Pancreas (tissue), 10 donors: ENCODE data around the gene FAM114A1. TPM values are rescaled to one million over a fixed set of nuclear protein-coding genes. Genes with fewer than 3 reads are reported as not detected.

Experiments used
- ATAC-seq, 4 donors: fragments of 200-7000 bp; cut with Tn5 transposase; one replicate each; pipeline versions ENCODE4 v1.8.0 to v1.9.1; 2020; ENCODE audit warnings: mild to moderate bottlenecking in 4 of 4, moderate library complexity in 4 of 4
- DNase-seq, 6 donors: peaks; one replicate each; pipeline ENCODE4 v3.0.0-alpha.2; 2020
- FAIRE-seq: peaks from 2 replicates; lab custom pipeline; 2012; peaks lifted over from hg19 to GRCh38; lab: Jason Lieb, UNC
- H3K27ac ChIP-seq, 4 donors: fragments of 200-600 bp; sonication (generic); 1 replicate in 3 of 4; 2 replicates in 1 of 4; pipeline versions ENCODE4 v1.5.0 to v1.8.0; 2020
- H3K27me3 ChIP-seq, 4 donors: fragments of 200-600 bp; one replicate each; pipeline ENCODE4 v1.8.0; 2021
- H3K36me3 ChIP-seq, 3 donors: fragments of 200-600 bp; sonication (generic) in 1 of 3; one replicate each; pipeline versions ENCODE4 v1.5.0 to v1.8.0; 2020 to 2021
- H3K4me1 ChIP-seq, 3 donors: fragments of 200-600 bp; one replicate each; pipeline ENCODE4 v1.8.0; 2021
- H3K4me3 ChIP-seq, 4 donors: fragments of 200-600 bp; sonication (generic) in 2 of 4; one replicate each; pipeline versions ENCODE4 v1.5.0 to v1.8.0; 2020 to 2021
- H3K9me3 ChIP-seq, 4 donors: fragments of 200-600 bp; one replicate each; pipeline ENCODE4 v1.8.0; 2021
- CTCF ChIP-seq, 4 donors: fragments of 200-600 bp; sonication (generic) in 3 of 4; IDR thresholded peaks; one replicate each; pipeline versions ENCODE4 v1.5.0 to v1.8.0; 2021; ENCODE audit warnings: antibody characterized with exemption in 4 of 4
- WGBS, 2 donors: extraction: QIAGEN DNeasy Blood & Tissue Kit; methylation state at CpG; one replicate each; pipeline ENCODE4 v1.1.7; 2013; 5-methylcytosine and 5-hydroxymethylcytosine counted together
- intact Hi-C, 3 donors: fragments of 100-400 bp; cut with DNase I; formaldehyde crosslinking; loops; one replicate each; pipeline versions ENCODE4 v1.11.1 to v1.14.2; 2022
- polyA plus RNA-seq, 2 donors: library from polyadenylated mRNA; stranded (reverse); fragments of 200-250 nt; gene quantifications; one replicate each; pipeline ENCODE4 v1.2.3, GENCODE V29; 2013
- total RNA-seq, 6 donors: library from RNA; stranded (reverse); fragmentation: NEBNext Ultra II Directional in 4 of 6; extraction: Animal tissue kit (Norgen Biotek cat#: 25700) in 4 of 6; gene quantifications; one replicate each; pipeline versions ENCODE4 v1.2.1 to v1.2.4, GENCODE V29; 2021 to 2023
- donor health status: healthy with polysubstance abuse.
- donor health status: DM: no; HTN: no; CAD: no; lungs with moderate emphysema.
- donor health status: DM: no; HTN: no; CAD: no.
- donor health status: control.
- donor health status: control.
- donor health status: Bipolar disorder and iron deficiency.
- donor health status: DM: yes; HTN: yes; CAD: no.
- donor health status: DM: no; HTN: no; CAD: no.
- donor health status: DM: no; HTN: no; CAD: no.
- donor health status: DM: yes; HTN: yes; CAD: no.

Gene FAM114A1
- total and polyA plus RNA-seq, 8 donors = 8.0 to 42.8 (median 20.3) TPM

GRCh38 chr4:38832206-38832605, 35.4 kb upstream of the FAM114A1 start:
- ATAC-seq (no peak), DNase-seq (no peak), FAIRE-seq (no peak)
- TF ChIP-seq CTCF (IDR thresholded peaks at IDR 0.05) = no peak
- Histone ChIP-seq H3K9me3 (no peaks in the 10 kb centered on the region), H3K4me3 (no peak overlapping the region), H3K36me3 (no peaks in the 10 kb centered on the region), H3K27me3 (no peaks in the 10 kb centered on the region), H3K4me1 (peaks cover 0 to 6% (median 0%) of the 10 kb centered on the region in 3 donors), H3K27ac (no peak overlapping the region)
- intact Hi-C loops = no loop called here
- 95 to 98% methylated on average over 1 of the region's 1 CpG for WGBS, 2 donors

GRCh38 chr4:38832624-38833528, 34.7 kb upstream of the FAM114A1 start:
- FAIRE-seq (no peak), DNase-seq (no peak), ATAC-seq (no peak)
- no peaks in the 10 kb centered on the region for H3K36me3 ChIP-seq
- no peak for TF ChIP-seq CTCF (IDR thresholded peaks at IDR 0.05)
- H3K27ac ChIP-seq = no peak overlapping the region
- intact Hi-C loops = no loop called here
- peaks cover 0 to 6% (median 0%) of the 10 kb centered on the region in 3 donors for H3K4me1 ChIP-seq
- no peak overlapping the region for H3K4me3 ChIP-seq
- whole genome bisulfite sequencing, 2 donors = 90 to 92% methylated on average over 7 of the region's 7 CpGs
- no peaks in the 10 kb centered on the region for H3K27me3 ChIP-seq
- H3K9me3 ChIP-seq = no peaks in the 10 kb centered on the region

GRCh38 chr4:38834570-38834969, 33.0 kb upstream of the FAM114A1 start:
- no peak for FAIRE-seq
- 89% methylated on average over 4 of the region's 4 CpGs for WGBS, 2 donors
- Histone ChIP-seq H3K4me3 (no peak overlapping the region), H3K27ac (no peak overlapping the region), H3K9me3 (no peaks in the 10 kb centered on the region), H3K36me3 (no peaks in the 10 kb centered on the region), H3K27me3 (no peaks in the 10 kb centered on the region), H3K4me1 (peaks cover 0 to 6% (median 0%) of the 10 kb centered on the region in 3 donors)
- no peak for DNase-seq
- intact Hi-C loops = no loop called here
- no peak for ATAC-seq
- TF ChIP-seq CTCF (IDR thresholded peaks at IDR 0.05) = no peak

- DNase-seq = no peak
- ATAC-seq = no peak
- FAIRE-seq = no peak
Observed at GRCh38 chr4:38837334-38837733, 30.3 kb upstream of the FAM114A1 start.

More at GRCh38 chr4:38837334-38837733, 30.3 kb upstream of the FAM114A1 start:
- Histone ChIP-seq H3K4me1 (no peaks in the 10 kb centered on the region), H3K9me3 (no peaks in the 10 kb centered on the region), H3K36me3 (no peaks in the 10 kb centered on the region), H3K27ac (no peak overlapping the region), H3K4me3 (no peak overlapping the region), H3K27me3 (no peaks in the 10 kb centered on the region)
- intact Hi-C loops = no loop called here
- no peak for TF ChIP-seq CTCF (IDR thresholded peaks at IDR 0.05)
